ENCODE results near the gene PIP4K2A.

Gene PIP4K2A

GRCh38 chr10:22603581-22603980 is 110.8 kb downstream of the PIP4K2A start:
- FAIRE-seq (no peak), DNase-seq (ENCODE audit: low spot score) (no peak)

GRCh38 chr10:22601618-22602017 is 112.8 kb downstream of the PIP4K2A start:
- no peak for DNase-seq (ENCODE audit: low spot score)
- no peak for FAIRE-seq

- no peak for FAIRE-seq
- DNase-seq (ENCODE audit: low spot score), result no peak
Measured at GRCh38 chr10:22599636-22600228, 114.6 kb downstream of the PIP4K2A start.

GRCh38 chr10:22599048-22599561 is 115.3 kb downstream of the PIP4K2A start:
- FAIRE-seq, result peak; percentile 96

GRCh38 chr10:22598478-22598877 is 115.9 kb downstream of the PIP4K2A start:
- FAIRE-seq (no peak), DNase-seq (ENCODE audit: low spot score) (peak; percentile 60)

More at GRCh38 chr10:22599048-22599561, 115.3 kb downstream of the PIP4K2A start:
- DNase-seq (ENCODE audit: low spot score), result peak; percentile 83

GRCh38 chr10:22597138-22597537 is 117.2 kb downstream of the PIP4K2A start:
- FAIRE-seq (no peak), DNase-seq (ENCODE audit: low spot score) (peak; percentile 53)

GRCh38 chr10:22593636-22594198 is 120.7 kb downstream of the PIP4K2A start:
- no peak for FAIRE-seq
- DNase-seq (ENCODE audit: low spot score), result no peak

- DNase-seq (ENCODE audit: low spot score) (no peak), FAIRE-seq (no peak)
Measured at GRCh38 chr10:22593026-22593425, 121.4 kb downstream of the PIP4K2A start.

- no peak for FAIRE-seq
- no peak for DNase-seq (ENCODE audit: low spot score)
Measured at GRCh38 chr10:22589851-22590514, 124.4 kb downstream of the PIP4K2A start.

- no peak for FAIRE-seq
Measured at GRCh38 chr10:22588462-22588861, 125.9 kb downstream of the PIP4K2A start.

GRCh38 chr10:22583683-22584082 is 130.7 kb downstream of the PIP4K2A start:
- DNase-seq (ENCODE audit: low spot score) (no peak), FAIRE-seq (no peak)

More at GRCh38 chr10:22588462-22588861, 125.9 kb downstream of the PIP4K2A start:
- DNase-seq (ENCODE audit: low spot score), result no peak

- FAIRE-seq, result no peak
Measured at GRCh38 chr10:22581461-22581860, 132.9 kb downstream of the PIP4K2A start.

GRCh38 chr10:22580711-22581110 is 133.7 kb downstream of the PIP4K2A start:
- FAIRE-seq, result no peak

More at GRCh38 chr10:22581461-22581860, 132.9 kb downstream of the PIP4K2A start:
- no peak for DNase-seq (ENCODE audit: low spot score)

GRCh38 chr10:22579826-22580225 is 134.6 kb downstream of the PIP4K2A start:
- FAIRE-seq (no peak), DNase-seq (ENCODE audit: low spot score) (no peak)

More at GRCh38 chr10:22580711-22581110, 133.7 kb downstream of the PIP4K2A start:
- DNase-seq (ENCODE audit: low spot score), result no peak

GRCh38 chr10:22573820-22574569 is 140.4 kb downstream of the PIP4K2A start:
- DNase-seq (ENCODE audit: low spot score) (no peak), FAIRE-seq (no peak)

- DNase-seq (ENCODE audit: low spot score) (no peak), FAIRE-seq (no peak)
Measured at GRCh38 chr10:22570733-22571430, 143.5 kb downstream of the PIP4K2A start.

GRCh38 chr10:22570234-22570633 is 144.1 kb downstream of the PIP4K2A start:
- DNase-seq (ENCODE audit: low spot score) (no peak), FAIRE-seq (no peak)

- no peak for FAIRE-seq
- no peak for DNase-seq (ENCODE audit: low spot score)
Measured at GRCh38 chr10:22568928-22569327, 145.4 kb downstream of the PIP4K2A start.

GRCh38 chr10:22564060-22564459 is 150.3 kb downstream of the PIP4K2A start:
- FAIRE-seq (no peak), DNase-seq (ENCODE audit: low spot score) (no peak)

GRCh38 chr10:22561909-22562308 is 152.5 kb downstream of the PIP4K2A start:
- FAIRE-seq (no peak), DNase-seq (ENCODE audit: low spot score) (no peak)

GRCh38 chr10:22560913-22561239 is 153.5 kb downstream of the PIP4K2A start:
- no peak for FAIRE-seq
- DNase-seq (ENCODE audit: low spot score), result no peak
